Lung microvascular endothelial cell (primary cell): Measurements from ENCODE around the gene SGCA. TPM values are rescaled to one million over a fixed set of nuclear protein-coding genes. Genes with fewer than 3 reads are reported as not detected.

Experiments
- DNase-seq, 2 donors: peaks; one replicate each; pipeline versions ENCODE4 v3.0.0 to v3.0.0-alpha.2; 2010; ENCODE audit warnings: low read depth in 2 of 2
- total RNA-seq: library from RNA; depleted of rRNA; stranded (reverse); fragments of >200 nt; gene quantifications from 2 replicates; pipeline ENCODE4 v1.2.1, GENCODE V29; 2014

The SGCA gene
- total RNA-seq, 1 donor from 2014 or later, result not detected

GRCh38 chr17:50192618-50193291, 26.9 kb downstream of the SGCA start:
- DNase-seq, result no peak

DNA sequence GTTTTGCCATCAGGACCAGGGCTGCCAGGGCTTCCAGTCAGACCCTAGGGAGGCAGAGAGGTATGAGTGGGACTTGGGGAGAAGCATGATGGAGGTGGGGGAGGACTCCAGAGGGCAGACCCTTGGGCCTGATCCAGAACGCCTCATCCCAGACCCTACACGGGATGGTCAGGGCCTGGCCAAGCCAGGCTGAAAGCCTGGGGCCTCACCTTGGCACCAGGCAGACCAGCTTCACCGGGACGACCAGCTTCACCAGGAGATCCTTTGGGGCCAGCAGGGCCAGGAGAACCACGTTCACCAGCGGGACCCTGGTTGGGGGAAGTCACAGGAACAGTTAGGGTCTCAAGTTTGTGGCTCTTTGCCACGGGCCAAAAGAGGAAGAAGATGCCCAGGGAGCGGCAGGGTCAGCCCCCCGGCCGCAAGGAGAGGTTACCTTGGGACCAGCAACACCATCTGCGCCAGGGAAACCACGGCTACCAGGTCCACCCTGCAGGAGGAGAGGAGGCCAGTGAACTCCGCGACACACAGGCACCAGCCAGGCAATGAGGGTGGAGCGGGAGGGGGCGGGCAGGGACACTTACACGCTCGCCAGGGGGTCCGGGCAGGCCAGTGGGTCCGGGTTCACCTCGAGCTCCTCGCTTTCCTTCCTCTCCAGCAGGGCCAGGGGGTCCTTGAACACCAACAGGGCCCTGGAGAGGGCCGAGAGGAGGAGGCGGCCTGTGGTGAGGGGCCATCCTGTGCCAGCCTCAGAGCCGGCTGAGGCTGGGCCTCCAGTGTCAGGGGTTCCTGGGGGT, 28.5 kb downstream of the SGCA start:
- DNase-seq, result no peak

DNA sequence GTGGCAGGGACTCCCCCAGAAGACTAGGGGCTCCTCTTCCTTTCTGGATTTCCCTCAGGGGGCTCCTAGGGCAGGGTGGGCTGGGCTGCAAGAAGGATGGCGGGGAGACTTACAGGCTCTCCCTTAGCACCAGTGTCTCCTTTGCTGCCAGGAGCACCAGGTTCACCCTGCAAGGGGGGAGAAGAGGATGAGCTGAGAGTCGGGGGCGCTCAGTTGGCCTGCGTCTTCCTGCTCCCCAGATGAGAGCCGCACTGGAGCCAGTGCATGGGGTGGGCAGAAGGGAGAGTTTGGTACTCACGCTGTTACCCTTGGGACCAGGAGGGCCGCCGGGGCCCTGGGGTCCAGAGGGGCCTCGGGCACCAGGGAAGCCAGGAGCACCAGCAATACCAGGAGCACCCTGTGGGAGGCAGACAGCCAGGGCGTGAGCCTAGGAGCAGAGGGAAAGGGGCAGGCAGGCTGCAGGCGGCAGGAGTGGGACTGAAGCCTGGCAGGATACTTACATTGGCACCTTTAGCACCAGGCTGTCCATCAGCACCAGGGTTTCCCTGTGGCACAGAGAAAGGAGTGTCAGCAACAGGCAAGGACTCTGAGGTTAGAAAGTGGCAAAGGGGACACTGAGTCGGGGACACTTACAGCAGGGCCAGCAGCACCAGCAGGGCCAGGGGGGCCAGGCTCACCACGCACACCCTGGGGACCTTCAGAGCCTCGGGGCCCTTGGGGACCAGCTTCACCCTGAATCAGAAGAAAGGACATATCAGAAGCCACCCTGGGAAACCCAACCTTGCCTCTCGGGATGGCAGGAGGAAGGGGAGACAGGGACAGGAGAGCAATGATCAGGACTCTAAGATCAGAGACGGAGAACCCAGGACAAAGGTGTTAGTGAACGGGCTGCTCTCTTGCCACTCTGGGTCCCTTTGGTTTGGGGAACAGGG, 29.4 kb downstream of the SGCA start:
- no peak for DNase-seq

DNA sequence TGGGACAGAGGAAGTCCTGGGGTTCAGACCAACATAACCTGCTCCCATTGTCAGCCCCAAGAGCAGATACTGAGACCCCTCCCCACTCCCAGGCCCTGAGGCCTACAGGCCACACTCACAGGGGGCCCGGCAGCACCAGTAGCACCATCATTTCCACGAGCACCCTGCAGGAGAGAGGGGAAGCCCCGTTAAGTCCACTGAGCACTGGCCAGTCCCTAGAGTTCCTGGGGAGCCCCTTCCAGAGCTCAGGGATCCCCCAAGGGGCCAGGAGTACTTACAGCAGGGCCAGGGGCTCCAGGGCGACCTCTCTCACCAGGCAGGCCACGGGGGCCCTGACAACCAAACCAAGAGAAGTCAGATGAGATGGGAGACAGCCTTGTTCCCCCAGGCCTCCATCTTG, 30.2 kb downstream of the SGCA start:
- DNase-seq, result no peak

GRCh38 chr17:50196826-50197225, 31.0 kb downstream of the SGCA start:
- no peak for DNase-seq

DNA sequence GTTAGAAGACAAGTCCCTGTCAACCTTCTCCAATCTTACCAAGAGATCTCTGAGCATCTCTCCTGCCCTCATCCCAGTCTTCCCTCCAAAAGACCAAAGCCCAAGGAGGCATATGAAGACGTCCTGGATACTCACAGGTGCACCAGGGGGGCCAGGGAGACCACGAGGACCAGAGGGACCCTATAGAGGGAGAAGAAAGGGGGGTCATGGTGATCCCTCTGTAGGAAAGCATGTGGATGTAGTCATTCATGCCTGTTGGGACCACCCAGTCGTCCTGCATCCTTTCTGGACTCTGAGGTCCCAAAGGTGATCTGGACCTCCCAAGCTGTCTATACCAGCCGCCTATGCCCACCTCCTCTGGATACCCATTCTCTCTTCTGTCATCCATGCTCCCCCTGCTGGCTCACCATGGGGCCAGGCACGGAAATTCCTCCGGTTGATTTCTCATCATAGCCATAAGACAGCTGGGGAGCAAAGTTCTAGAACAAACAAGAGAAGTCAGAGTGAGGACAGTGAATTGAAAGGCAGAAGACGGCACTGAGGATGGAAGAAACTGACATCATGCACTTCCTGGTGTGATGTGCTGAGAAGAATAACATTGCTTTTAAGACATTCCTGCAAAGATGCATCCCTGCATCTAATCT, 32.3 kb downstream of the SGCA start:
- peak; percentile 68 to 74 for DNase-seq

DNA sequence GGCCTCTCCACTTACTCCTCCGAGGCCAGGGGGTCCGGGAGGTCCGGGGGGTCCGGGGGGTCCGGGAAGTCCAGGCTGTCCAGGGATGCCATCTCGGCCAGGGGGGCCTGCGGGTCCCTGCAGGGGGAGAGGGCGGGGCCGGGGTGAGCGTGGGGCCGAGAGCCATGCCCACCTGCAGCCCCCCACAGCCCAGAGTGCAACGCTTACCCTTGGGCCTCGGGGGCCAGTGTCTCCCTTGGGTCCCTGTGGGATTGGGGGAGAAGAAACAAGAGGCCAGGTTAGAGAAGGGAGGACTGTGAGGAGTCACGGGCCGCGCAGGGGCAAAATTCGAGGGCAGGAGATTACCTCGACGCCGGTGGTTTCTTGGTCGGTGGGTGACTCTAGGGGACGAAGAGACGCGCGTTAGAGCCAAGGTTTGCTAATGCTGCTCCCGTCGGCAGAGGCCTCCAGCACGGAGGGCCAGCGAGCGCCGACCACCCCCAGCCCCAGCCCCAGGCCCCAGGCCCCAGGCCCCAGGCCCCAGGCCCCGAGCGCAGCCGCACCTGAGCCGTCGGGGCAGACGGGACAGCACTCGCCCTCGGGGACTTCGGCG, 33.5 kb downstream of the SGCA start:
- DNase-seq, result no peak

GRCh38 chr17:50199803-50200456, 34.1 kb downstream of the SGCA start:
- peak; percentile 41 to 92 for DNase-seq

GRCh38 chr17:50200457-50201275, 34.9 kb downstream of the SGCA start:
- DNase-seq, result peak; percentile 73 to 88

- DNase-seq, result no peak
These were observed 35.6 kb downstream of the SGCA start, which contains the start of gene COL1A1 for GRCh38 chr17:50201276-50201854. COL1A1 (minus strand) TSS chr17:50201631; CDS start chr17:50201513, 118 bp downstream.

- DNase-seq, result no peak
These were observed 37.3 kb downstream of the SGCA start for GRCh38 chr17:50203086-50203485.

DNA sequence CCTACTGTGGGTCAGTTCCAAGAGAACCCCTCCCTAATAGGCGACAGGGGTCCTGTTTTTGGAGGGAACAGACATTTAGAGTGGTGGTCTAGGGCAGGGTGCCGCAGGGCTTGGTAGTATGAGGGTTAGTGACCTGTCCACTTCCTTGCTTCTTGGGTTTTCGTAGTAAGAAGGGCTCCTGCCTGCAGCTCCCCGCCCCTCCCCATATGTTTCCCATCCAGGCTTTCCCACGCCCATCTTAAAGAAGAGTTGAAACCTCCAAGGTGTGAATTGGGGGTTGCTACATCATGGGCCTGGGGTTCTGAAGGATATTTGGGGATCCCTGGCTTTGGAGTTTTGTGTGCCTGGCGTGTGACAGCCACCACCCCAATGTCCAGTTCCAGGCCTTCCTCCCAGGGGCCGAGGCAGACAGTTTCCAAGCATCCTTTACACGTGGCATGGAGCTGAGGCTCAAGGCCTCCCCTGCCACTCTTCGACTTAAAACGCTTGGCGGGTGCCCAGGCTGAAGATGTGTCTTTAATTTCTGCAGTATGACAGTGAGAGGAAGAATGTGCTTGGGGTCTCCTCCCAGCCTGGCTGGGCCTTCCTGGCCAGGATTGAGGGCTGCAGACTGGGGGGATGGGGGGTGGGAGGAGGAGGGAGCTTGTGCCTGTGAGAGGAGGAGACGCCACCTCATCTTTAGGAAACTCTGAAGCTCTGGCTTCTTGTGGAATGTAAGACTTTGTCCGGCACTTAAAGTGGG, 38.0 kb downstream of the SGCA start:
- DNase-seq, result no peak

- DNase-seq, result no peak
These were observed 38.6 kb downstream of the SGCA start for GRCh38 chr17:50204431-50204830.

DNA sequence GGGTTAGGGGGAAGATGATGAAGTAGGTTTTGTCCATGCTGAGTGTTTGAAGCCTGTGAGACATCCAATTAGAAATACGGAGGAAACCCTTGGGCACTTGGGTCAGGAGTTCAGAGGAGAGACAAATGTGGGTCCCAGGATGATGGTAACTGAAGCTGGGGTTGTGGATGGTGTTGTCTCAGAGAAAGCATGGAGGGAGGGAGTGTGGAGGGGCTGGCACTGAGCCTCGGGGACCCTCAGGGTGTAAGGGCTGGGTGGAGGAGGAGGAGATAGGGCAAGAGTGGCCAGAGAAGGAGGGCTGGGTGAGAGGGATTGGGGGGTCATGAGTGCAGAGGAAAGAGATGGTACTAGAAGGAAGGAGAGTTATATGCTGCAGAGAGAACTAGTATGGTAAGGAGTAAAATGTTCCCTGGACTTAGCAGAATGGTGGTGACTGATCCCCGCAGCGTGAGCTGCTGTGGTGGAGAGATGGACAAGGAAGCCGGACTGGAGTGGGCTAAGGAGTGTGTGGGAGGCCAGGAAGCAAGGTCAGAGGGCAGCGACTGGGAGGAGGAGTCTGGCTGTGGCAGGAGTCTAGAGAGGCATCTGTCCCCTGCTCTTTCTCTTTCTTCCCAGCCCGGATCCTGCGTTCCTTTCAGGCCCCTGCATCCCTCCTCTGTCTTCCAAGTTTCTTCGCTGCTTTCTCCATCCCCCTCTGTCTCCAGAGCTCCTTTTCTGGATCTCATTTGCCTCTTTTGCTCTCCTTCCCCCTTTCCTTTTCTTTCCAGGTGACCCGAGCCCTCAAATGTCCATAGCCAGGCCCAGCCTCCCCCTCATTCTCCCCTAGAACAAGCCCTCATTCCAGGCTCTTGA, 39.5 kb downstream of the SGCA start:
- DNase-seq, result no peak

- no peak for DNase-seq
These were observed 40.2 kb downstream of the SGCA start for GRCh38 chr17:50205963-50206505.

DNA sequence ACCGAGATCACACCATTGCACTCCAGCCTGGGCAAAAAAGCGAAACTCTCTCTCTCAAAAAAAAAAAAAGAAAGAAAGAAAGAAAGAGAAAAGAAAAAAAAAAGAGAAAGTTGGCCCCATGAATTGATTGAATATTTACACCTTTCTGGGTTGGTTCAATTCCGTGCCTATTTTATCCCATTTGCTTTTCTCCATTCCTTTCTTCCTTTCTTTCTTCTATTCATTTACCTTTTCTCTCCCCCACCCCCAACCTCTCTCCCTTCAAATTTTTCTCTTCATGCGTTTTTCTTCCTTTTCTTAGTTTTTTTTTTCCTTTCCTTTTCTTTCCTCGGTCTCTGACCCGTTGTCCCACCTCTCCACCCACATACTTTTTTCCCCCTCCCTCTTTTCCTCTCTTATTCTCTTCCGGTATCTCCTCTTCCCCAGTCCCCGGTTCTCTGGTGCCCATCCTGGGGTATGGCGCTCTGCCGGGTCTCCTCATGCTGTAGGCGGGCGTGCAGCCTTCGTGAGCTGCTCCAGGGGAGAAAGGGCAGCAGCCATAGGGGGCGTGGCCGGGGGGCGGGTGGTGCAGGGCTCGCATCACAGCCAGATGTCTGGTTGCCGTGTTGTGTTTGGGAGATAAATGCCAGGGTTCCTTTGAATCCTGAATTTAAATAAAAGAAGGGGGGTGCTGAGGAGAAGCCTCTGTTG, 40.9 kb downstream of the SGCA start:
- DNase-seq, result no peak

DNA sequence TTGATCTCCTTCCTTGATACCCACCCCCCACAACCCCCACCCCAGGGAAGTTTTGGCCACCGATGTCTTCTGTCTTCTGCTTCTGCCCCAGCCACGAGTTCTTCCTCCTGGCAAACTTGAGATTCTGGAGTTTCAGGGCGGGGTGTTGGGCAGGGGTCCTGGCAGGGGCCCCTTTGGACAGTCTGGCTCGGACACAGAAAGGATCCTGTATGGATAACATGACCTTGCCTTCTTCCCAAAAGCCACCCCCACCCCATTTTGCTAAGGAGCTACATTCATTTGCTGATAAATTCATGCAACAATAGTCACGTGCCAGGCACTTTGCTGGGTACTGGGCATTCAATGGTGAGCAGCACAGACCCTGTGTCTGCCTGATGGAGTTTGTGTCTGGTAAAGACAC, 41.5 kb downstream of the SGCA start:
- no peak for DNase-seq
